GM19467 (cell line): Measurements from ENCODE around the gene BCAR3.
"Not testable (repeated sequence)": the region's sequence is repeated elsewhere in the genome, so short reads cannot be mapped to it uniquely, and the experiment has no call there.

ENCODE experiments used
- ATAC-seq: cut with Tn5 transposase; IDR thresholded peaks from one replicate; pipeline ENCODE4 v1.9.1; 2021; ENCODE audit warnings: mild to moderate bottlenecking, moderate library complexity; ENCODE audit not compliant: unreplicated experiment

BCAR3 gene

DNA sequence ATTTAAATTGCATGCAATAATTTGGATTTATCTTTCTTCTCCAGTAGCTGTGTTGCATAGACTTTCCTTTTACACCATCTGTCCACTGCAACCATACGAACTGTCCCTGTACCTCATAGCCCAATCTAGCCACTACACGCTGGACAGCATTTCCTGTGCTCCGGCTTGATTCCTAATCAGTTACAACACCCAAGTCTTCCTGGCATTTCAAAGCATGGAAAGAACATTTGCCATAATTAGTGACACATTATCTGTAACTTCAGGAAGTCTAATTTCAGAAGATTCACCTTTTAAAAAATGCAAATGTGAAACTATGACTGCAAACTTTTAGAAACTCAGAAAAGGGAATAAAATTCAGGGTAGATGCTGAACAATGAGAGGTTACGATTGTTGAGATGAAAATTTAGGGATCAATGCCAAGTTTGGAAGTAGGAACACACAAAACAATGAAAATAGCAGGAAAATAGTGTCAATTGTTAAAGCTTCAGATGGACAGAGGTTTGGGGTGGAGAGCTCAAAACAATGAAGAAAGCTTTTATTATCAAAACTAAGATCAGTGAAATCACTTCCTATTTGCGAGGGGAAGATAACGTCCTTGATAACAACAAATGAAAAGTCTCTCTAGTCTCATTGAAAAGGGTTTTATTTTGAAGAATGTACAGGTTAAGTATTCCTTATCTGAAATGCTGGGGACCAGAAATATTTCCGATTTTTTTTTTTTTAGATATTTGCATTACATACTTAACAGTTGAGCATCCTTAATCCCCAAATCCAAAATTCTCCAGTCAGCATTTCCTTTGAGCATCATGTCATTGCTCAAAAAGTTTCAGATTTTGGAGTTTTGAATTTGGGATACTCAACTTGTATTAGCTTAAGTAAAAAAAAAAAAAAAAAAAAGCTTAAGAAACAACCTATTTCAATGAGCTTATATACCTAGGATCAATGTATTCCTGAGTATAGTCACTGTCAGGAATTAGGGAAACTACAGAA is 126.5 kb downstream of the BCAR3 start:
- ATAC-seq, result no peak

DNA sequence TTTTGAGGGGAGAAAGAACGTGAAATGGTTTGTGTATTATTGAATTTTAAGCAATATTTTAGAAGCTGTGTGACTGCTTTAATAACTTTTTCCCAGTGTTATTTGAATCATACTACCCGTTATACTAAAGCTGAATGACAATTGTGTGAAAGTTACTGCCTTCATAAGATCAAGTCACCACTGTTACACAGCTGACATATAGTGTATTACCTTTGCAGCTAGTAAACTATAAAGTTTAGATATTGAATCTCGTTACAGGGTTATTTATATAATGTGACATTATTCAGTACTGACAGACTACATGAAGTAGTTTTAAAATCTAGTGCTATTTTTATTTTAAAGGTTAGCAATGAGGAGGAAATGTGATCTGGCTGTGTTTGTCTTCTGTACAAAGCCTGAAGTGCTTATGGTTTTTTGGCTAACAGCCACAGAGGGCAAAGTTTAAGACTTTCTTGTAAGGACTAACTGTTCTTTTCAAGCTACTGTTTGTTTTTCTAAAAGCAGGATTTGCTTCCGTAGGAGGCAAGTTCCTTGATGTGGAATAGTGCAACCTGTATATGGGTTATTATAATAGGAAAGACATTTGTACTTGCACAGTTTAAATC is 127.6 kb downstream of the BCAR3 start:
- ATAC-seq, result not testable (repeated sequence)

DNA sequence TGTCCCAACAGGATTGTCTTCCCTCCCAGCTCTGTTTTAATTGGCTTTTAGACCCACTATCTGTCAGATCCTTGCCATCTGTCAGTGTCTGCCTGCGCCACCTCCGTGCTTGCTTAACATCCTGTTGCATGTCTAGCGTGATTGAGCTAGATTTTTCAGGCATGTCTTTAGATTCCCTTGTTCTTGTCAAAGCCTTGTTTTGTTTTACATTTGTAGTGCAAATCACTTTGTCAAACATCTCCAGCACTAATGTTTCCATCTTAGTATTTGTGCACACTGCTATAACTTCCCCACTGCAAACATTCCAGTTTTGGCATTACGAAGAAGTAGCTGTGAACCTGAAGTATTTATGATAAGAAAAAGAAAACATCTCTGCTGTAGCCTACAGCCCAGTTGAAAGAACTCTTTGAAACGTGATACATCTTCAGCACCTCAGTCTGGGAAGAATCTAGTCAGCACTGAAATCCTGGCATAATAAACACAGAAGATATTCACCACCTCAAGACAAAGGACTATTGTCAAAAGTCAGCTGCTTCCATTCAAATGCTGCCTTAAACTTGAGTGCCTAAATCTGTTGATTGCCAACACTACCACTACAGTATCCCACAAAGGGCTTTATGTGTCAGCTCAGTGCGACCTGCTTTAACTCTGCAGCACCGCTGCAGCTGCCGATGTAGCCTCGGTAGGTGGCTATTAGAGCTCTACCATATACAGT is 128.7 kb downstream of the BCAR3 start:
- ATAC-seq, result no peak

DNA sequence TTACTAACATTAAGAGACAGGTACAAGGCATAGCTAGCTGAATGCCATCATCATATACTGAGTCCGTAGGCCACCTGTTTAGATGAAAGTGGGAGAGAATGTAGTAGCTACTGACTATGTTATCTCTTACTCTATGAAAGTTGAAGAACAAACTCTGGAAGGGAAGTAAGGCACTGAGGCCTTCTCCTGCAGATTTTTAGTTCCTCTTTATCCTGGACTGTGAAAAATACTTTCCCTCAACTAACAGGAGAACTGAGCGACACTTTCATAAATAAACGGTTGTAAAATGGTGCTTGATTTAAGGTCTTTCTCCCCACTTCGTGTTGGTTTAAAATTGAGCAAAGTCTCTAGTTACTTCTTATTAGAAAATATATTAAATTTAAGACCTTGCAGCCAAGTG is 131.8 kb downstream of the BCAR3 start:
- ATAC-seq, result no peak

DNA sequence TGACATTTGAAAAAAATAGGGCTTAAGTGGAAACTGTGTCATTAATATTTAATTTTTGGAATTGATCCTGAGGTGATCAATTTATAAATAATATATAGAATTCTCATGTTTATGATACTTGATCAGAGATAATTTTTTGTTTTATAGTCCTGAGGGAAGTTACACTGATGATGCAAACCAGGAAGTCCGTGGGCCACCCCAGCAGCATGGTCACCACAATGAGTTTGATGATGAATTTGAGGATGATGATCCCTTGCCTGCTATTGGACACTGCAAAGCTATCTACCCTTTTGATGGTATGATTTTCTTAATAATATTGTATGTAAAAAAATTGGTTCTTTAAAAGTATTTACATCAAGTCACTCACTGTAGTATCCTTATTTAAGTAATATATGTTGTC is 132.5 kb downstream of the BCAR3 start:
- ATAC-seq, result no peak

DNA sequence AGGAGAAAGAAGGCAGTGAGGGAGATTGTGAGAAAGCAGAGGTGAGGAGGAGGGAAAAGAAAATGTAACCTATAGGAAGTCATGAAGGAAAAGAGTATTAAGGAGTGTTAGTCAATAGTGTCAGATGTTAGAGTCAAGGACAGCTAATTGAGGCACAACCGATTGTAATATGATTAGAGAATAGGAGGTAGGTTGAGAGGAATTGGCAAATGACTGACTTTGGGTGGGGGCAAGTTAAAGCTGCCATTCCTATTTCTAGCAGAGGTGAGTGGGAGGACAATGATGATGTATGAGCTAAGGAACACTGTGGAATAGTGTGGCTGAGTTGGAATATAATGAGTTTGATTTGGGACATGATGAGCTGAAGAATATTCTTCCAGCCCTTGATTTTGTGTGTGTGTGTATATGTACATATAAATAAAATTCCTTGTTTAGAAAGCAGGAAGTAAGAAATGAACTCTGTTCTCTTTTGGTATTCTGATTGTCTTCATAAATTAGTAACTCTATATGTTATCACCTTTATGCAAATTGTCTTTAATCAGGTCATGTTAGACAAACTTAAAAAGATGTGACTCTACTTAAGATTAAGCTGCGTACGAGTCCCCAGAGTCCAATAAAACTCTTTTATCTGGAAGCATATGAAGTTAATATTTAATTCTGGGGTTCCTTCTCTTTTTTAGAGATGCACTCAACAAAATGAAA is 135.3 kb downstream of the BCAR3 start:
- no peak for ATAC-seq

DNA sequence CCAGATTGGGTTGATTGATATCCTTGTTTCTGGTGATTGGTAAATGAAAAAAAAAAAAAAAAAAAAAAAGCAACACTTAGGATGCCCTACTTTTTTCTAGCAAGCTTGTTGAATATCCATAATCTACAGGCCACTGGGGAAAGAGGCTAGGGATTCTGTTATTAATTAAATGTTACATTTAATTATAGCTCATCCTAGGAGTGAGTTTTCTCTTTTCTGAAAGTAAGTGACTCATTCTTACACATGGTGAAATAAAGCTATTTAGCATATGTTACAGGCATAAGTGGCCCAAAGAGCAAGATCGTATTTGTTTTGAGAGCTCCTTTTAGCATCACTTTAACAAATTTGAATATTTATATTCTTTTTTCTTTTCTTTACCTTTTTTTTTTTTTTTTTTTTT is 139.2 kb downstream of the BCAR3 start:
- ATAC-seq, result no peak

DNA sequence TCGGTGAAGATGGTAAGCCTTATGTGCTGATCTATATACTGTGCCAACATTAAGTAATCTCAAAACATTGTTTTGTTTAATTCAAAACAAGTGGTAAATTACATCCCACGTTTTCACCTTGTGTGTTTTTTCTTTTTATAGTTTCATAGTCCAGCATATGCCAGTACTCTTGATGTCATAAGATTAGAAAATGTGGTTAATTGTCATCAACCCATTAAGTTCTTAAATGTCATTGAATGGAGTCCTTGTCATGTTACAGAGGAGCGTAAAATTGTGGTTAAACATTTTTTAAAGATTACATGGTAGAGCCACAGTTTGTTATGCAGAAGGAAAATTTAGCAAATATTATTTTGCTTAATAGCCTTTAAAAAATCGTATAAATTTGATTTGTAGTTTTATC is 140.6 kb downstream of the BCAR3 start:
- no peak for ATAC-seq

DNA sequence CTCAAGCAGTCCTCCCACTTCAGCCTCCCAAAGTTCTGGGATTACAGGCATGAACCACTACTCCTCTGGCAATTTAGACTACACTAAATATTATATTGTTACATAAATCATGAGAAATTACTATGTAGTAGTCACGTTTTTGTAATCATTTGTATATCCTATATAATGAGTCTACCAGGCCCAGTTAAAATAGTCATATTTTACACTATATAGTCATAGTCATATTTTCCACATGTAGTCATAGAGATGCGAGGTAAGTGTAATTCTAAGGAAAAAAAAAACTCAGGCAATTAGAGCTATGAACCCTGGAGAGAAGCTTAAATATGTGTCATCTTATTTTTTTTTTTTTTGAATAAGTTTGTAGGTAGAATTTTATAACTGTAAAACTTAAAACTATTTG is 143.7 kb downstream of the BCAR3 start:
- ATAC-seq, result no peak

DNA sequence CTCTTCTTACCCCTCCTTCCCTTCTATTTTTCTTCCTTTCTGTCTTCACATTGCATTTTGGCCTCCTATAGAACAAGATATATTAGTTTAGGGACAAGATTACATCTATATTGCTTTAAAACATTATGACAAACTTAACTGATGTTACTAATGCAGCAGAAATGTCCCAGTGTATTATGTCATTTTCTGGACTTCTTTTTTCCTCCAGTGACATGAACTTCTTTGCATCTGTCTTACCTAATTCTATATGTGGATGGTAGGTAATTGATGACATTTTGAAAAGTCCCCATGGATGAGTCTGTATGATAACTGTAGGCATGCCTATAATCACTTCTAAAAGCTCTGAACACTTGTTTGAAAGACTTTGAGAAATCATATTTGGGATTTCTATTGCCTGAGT is 144.2 kb downstream of the BCAR3 start:
- no peak for ATAC-seq

DNA sequence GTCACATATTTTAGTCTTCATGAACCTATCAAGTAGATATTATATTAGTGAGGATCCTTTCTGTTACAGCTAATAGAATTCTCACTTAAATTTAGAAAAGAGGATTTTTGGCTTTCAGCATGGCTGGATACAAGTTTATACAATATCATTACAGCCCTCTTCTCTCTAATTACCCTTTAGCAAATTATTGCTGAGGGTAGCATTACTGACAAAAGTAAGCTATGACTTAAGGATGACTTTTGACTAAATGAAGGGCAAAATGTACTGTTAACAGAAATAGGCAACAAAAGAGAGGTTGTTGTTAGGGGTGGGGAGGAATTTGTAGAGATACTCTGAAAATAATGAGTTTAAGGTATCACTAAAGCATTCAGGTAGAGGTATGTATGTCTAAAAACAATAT is 148.0 kb downstream of the BCAR3 start:
- no peak for ATAC-seq

DNA sequence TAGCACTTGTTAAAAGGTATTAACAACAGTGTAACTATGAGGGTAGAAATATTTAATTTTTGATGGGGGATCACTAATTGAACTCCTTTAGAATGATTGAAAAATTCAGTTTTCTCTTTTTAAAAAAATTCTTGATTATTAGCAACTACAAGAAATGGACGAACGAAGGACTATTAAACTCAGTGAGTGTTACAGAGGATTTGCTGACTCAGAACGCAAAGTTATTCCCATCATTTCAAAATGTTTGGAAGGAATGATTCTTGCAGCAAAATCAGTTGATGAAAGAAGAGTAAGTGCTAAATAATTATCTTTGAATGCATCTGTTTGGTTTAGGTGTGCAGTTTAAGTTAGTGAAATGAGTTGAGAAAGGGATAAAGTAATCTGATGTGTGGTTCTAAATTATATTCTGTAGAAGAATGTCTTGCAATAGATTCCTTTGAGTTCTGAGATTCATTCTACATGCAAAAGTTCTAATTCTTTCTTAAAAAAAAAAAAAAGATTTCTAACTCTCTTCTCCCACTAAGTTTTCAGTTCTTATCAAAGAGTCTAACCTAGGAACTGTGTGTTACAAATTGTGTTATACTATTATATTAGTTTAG is 148.8 kb downstream of the BCAR3 start:
- ATAC-seq, result no peak

DNA sequence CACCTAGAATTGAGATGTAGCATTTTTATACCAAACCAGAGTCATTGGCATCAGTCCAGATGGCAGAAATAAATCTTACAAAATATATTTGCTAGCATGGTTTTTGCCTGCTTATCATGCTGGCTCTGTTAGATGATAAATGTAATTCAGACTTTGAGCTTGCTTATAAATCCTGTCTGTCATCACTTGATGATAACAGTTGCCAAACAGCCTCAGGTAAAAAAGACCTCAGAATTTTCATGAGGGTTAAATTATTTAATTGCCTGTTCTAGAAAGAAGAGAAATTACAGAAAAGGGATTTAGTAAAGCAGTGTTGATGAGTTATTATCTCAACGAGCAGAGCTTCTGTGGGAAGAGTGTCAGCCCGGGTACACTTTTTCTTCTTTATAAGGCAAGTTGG is 150.4 kb downstream of the BCAR3 start:
- no peak for ATAC-seq

DNA sequence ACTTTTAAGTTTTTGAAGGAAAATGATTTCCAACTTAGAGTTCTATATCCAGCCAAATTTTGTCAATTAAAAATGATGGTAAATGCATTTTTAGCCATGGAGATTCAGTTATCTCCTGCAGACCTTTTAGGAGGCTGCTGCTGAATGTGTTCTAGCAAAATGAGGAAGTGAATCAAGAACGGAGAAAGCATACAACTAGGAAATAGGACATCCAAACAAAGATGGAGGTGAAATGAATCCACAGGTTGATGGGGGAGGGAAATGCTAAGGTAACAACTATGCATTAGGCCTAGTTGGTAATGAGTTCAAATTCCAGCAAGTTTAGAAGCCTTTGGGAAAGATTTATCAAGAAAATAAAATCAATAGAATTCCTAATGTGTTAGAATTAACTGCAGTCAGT is 153.2 kb downstream of the BCAR3 start:
- no peak for ATAC-seq

DNA sequence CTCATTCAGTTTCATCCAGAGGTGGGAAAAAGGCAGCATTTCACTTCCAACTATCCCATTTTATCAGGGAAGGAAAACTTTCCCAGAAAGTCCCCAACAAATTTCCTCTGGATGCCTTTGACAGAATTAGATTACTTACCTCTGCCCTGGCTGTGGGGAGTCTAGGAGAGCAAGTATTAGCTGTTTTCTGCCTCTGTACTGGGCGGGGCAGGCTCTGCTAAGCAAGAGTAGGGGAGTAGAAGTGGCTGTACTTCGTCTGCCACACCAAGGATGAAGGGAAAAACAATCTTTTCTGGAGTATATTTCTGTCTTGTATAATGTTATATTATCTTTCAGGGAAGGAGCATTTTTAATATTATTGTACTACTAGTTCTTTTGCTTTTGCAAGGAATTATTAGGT is 155.2 kb downstream of the BCAR3 start:
- no peak for ATAC-seq

DNA sequence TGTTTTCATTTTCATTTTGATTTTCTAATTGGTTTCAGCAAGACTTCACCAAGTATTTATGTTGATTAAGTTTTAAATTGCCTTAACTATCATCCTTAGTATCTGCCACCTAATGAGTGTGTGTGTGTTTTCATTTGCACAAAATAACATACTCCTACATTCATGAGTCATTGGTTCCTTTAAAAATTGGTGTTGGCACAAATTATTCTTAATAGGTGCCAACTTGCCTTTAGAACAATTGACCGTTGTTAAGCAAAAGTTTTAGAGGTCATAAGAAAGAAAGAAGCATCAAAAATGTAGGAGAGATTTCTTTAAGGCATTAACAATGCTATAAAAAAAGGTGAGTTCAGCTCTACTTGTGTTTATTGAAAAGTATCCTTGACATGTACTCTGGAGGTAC is 156.2 kb downstream of the BCAR3 start:
- ATAC-seq, result no peak

DNA sequence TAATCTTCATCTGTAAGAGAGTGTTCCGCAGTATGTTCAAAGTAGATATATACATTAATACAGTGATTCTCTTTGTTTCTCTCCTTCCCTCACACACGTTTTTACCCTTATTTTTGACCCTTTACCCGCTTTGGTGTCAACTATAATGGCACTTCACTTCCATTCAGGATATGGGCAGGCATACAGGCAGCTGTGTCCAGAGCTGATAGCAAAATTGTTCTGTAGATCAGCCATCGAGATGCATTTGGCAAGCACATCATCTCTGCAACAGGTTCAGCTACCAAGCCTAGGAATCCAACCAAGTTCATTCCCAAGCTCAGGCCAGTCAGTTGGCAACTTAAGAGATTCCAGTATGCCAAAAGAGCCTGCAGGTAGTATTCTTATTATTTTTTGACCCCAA is 158.9 kb downstream of the BCAR3 start:
- no peak for ATAC-seq

DNA sequence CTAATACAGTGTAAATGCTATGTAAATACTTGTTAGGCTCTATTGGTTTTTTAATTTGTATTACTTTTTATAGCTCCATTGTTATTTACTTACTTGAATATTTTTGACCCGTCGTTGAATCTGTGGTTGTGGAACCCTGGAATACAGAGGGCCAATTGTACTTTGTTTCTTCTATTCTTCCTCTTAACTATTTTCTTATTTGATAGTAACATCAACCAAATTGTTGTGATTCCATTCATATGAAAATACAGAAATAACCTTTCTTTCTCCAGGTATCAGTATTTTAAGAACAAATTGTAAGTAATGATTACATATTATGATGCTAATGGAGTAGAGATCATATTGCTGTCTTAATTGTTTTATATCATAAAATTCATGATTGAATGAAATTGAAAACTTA is 160.0 kb downstream of the BCAR3 start:
- ATAC-seq, result no peak

DNA sequence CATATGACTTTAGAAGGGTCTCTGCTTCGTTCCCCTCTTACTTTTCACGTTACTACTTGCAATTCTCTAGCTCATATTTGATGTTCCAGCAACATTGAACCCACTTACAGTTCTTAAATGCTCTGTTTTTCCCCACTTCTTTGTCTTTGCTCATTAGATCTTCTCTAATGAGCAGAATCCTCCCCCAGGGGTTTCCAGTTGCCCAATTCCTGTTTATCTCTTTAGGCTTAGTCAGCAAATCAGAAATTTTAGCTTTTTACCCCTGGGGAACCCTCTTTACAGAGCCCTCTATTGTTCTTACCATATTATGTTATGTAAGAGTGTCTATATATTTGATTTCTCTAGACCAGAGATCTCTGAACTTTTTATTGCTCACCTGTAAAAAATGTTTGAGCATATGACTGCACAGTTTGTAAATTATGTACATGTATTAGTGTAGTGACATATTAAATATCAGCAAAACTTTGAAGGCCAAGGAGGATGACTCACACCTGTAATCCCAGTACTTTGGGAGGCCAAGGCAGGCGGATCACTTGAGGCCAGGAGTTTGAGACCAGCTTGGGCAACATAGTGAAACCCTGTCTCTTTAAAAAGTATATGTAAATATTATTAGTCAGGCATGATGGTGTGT is 162.3 kb downstream of the BCAR3 start:
- ATAC-seq, result no peak

DNA sequence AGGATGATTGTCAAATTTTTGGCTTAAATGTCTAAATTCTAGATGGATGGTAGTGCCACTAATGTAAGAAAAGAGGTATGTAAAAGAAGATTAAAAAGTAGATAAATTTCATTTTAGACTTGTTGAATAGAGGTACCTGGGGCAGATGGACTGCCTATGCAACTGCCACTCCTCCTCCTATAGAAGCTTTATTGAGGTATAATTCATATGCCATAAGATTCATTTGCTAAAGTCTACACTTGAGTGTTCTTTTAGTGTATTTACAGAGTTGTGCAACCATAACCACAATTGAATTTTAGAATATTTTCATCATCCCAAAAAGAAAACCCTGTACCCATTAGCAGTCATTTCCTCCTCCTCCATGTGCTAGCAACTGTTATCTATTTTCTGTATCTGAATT is 163.1 kb downstream of the BCAR3 start:
- no peak for ATAC-seq
